B cell (primary cell): Measurements from ENCODE around the gene CCNDBP1. TPM values are rescaled to one million over a fixed set of nuclear protein-coding genes. Genes with fewer than 3 reads are reported as not detected.

Experiments used
- ATAC-seq: fragments of 200-7000 bp; cut with Tn5 transposase; one replicate; pipeline ENCODE4 v1.10.0; 2021; ENCODE audit warnings: low read depth, mild to moderate bottlenecking, moderate number of reproducible peaks, moderate library complexity
- CTCF ChIA-PET: fragments of 350-600 bp; sonication (Branson Sonifier 250); formaldehyde crosslinking; loops from one replicate; lab custom pipeline; 2021; ENCODE audit warnings: antibody characterized with exemption, inconsistent platforms; lab: Charles Lee
- POLR2A ChIA-PET: fragments of 350-600 bp; sonication (Branson Sonifier 250); formaldehyde crosslinking; loops from one replicate; lab custom pipeline; 2021; ENCODE audit warnings: antibody characterized with exemption; lab: Charles Lee
- DNase-seq: peaks from one replicate; pipeline ENCODE4 v3.0.0; 2013
- H2AFZ ChIP-seq: 2 replicates; pipeline ENCODE4 v1.6.1; 2012; ENCODE audit warnings: mild to moderate bottlenecking, low read depth, low read length; ENCODE audit not compliant: insufficient read depth, poor library complexity, severe bottlenecking
- H3K27ac ChIP-seq, 2 donors: 1 replicate in 1 of 2; 2 replicates in 1 of 2; pipeline ENCODE4 v1.5.1; 2012 to 2013; ENCODE audit warnings: low read length in 2 of 2, mild to moderate bottlenecking in 2 of 2, moderate library complexity in 1 of 2
- H3K27me3 ChIP-seq, 4 experiments: fragments of 200-600 bp in 1 of 4; sonication (generic) in 1 of 4; replicated peaks in 1 of 4; 1 replicate in 2 of 4; 2 replicates in 2 of 4; pipeline versions ENCODE4 v1.6.1 to v1.7.0; 2013 to 2016; ENCODE audit warnings: low read length in 3 of 4, mild to moderate bottlenecking in 2 of 4, mixed read lengths in 1 of 4, moderate library complexity in 1 of 4; ENCODE audit not compliant: insufficient read depth in 4 of 4, control insufficient read depth in 3 of 4; ENCODE audit errors: control extremely low read depth in 1 of 4
- H3K36me3 ChIP-seq, 2 experiments: replicated peaks in 1 of 2; 1 replicate in 1 of 2; 2 replicates in 1 of 2; pipeline versions ENCODE4 v1.6.1 to v1.7.1; 2013; ENCODE audit warnings: low read length in 1 of 2; ENCODE audit not compliant: insufficient read depth in 2 of 2, control insufficient read depth in 1 of 2; ENCODE audit errors: control extremely low read depth in 1 of 2, extremely low read depth in 1 of 2
- H3K4me1 ChIP-seq, 2 donors: fragments of 200-600 bp in 1 of 2; sonication (generic) in 1 of 2; 1 replicate in 1 of 2; 2 replicates in 1 of 2; pipeline versions ENCODE4 v1.5.1 to v1.6.1; 2013 to 2017; ENCODE audit warnings: low read length in 2 of 2; ENCODE audit not compliant: control insufficient read depth in 2 of 2, insufficient read depth in 2 of 2
- H3K4me2 ChIP-seq: replicated peaks from 2 replicates; pipeline ENCODE3; 2012; ENCODE audit warnings: mild to moderate bottlenecking, low read depth, low read length; ENCODE audit not compliant: poor library complexity, severe bottlenecking
- H3K4me3 ChIP-seq, 5 experiments: fragments of 200-600 bp in 1 of 5; sonication (generic) in 1 of 5; 1 replicate in 3 of 5; 2 replicates in 2 of 5; pipeline versions ENCODE4 v1.5.1 to v1.7.0; 2011 to 2016; ENCODE audit warnings: low read length in 4 of 5, mild to moderate bottlenecking in 4 of 5, low read depth in 2 of 5, control low read depth in 1 of 5, moderate library complexity in 1 of 5; ENCODE audit not compliant: insufficient read depth in 1 of 5; ENCODE audit errors: control extremely low read depth in 1 of 5, extremely low read depth in 1 of 5
- H3K79me2 ChIP-seq: fragments of 200-600 bp; sonication (generic); one replicate; pipeline ENCODE4 v1.6.0; 2016; ENCODE audit warnings: low read length; ENCODE audit not compliant: control insufficient read depth, insufficient read depth
- H3K9ac ChIP-seq: fragments of 200-600 bp; sonication (generic); 2 replicates; pipeline ENCODE4 v1.6.1; 2017; ENCODE audit warnings: mild to moderate bottlenecking, low read length, moderate library complexity
- H3K9me3 ChIP-seq, 3 donors: one replicate each; pipeline versions ENCODE4 v1.6.1 to v1.7.1; 2013; ENCODE audit warnings: low read length in 2 of 3; ENCODE audit not compliant: control insufficient read depth in 2 of 3, insufficient read depth in 1 of 3; ENCODE audit errors: control extremely low read depth in 1 of 3
- H4K20me1 ChIP-seq: 2 replicates; pipeline ENCODE4 v1.6.0; 2012; ENCODE audit warnings: mild to moderate bottlenecking, low read length; ENCODE audit not compliant: insufficient read depth, control insufficient read depth, poor library complexity, severe bottlenecking
- H3K27ac Mint-ChIP-seq: one replicate; pipeline ENCODE4 v1.8.0; 2021; ENCODE audit warnings: mixed read lengths
- H3K27me3 Mint-ChIP-seq: one replicate; pipeline ENCODE4 v1.8.0; 2021; ENCODE audit warnings: mixed read lengths
- H3K4me1 Mint-ChIP-seq: one replicate; pipeline ENCODE4 v1.8.0; 2021; ENCODE audit warnings: mixed read lengths
- H3K4me3 Mint-ChIP-seq: one replicate; pipeline ENCODE4 v1.8.0; 2021; ENCODE audit warnings: mixed read lengths
- H3K9me3 Mint-ChIP-seq: one replicate; pipeline ENCODE4 v1.8.0; 2022; ENCODE audit warnings: mixed read lengths; ENCODE audit not compliant: insufficient read depth
- EZH2 ChIP-seq: IDR thresholded peaks from 2 replicates; pipeline ENCODE4 v1.6.1; 2012; ENCODE audit warnings: borderline replicate concordance, low read depth, mild to moderate bottlenecking, moderate library complexity, low read length; ENCODE audit not compliant: insufficient read depth, poor library complexity, severe bottlenecking
- whole genome bisulfite sequencing: methylation state at CpG from one replicate; pipeline ENCODE4 v1.1.5; 2013; ENCODE audit warnings: missing lambda C conversion rate; ENCODE audit not compliant: insufficient coverage; 5-methylcytosine and 5-hydroxymethylcytosine counted together
- intact Hi-C: fragments of 100-400 bp; cut with micrococcal nuclease; formaldehyde crosslinking; loops from one replicate; pipeline ENCODE4 v1.10.0; 2022
- polyA plus RNA-seq: library from polyadenylated mRNA; depleted of rRNA; stranded (reverse); fragments of >200 nt; gene quantifications from 2 replicates; pipeline ENCODE4 v1.2.3, GENCODE V29; 2012
- total RNA-seq, 2 donors: library from RNA; stranded (reverse); fragments of 120-200 nt in 1 of 2; gene quantifications; 1 replicate in 1 of 2; 2 replicates in 1 of 2; pipeline versions ENCODE4 v1.2.3 to v1.2.4, GENCODE V29; 2013 to 2022
- TF ChIP-seq, protein P1 (sequence below): fragments of 200-600 bp; IDR thresholded peaks from one replicate; pipeline ENCODE4 v1.8.0; 2022; ENCODE audit warnings: antibody characterized with exemption, mild to moderate bottlenecking

Gene CCNDBP1
- total and polyA plus RNA-seq, 2 donors (not counting 1 experiment from before 2014, with no cell fraction given), result 111 to 113 TPM

GRCh38 chr15:43183270-43183669 lies 1.9 kb upstream of the CCNDBP1 start:
- H3K4me1 ChIP-seq, result peaks cover 21 to 30% of the 10 kb centered on the region in 2 donors
- peaks cover 12% of the 10 kb centered on the region for H4K20me1 ChIP-seq
- Mint-ChIP-seq H3K27me3 (no peaks in the 10 kb centered on the region), H3K4me1 (peaks cover 30% of the 10 kb centered on the region), H3K4me3 (no peak overlapping the region), H3K9me3 (no peaks in the 10 kb centered on the region), H3K27ac (no peak overlapping the region)
- no peak overlapping the region for H3K9ac ChIP-seq
- CTCF ChIA-PET, result interaction anchor here (0.9 kb wide), 1 partner anchor 102 kb away, joined by 3 read pairs; no protein-coding TSS in a partner anchor
- DNase-seq, result no peak
- intact Hi-C loops, result loop anchor here (10.0 kb wide), 1 partner anchor 332 kb away; the partner anchor contains the start of gene MAP1A
- POLR2A ChIA-PET, result no interaction called here
- TF ChIP-seq, protein P1, sequence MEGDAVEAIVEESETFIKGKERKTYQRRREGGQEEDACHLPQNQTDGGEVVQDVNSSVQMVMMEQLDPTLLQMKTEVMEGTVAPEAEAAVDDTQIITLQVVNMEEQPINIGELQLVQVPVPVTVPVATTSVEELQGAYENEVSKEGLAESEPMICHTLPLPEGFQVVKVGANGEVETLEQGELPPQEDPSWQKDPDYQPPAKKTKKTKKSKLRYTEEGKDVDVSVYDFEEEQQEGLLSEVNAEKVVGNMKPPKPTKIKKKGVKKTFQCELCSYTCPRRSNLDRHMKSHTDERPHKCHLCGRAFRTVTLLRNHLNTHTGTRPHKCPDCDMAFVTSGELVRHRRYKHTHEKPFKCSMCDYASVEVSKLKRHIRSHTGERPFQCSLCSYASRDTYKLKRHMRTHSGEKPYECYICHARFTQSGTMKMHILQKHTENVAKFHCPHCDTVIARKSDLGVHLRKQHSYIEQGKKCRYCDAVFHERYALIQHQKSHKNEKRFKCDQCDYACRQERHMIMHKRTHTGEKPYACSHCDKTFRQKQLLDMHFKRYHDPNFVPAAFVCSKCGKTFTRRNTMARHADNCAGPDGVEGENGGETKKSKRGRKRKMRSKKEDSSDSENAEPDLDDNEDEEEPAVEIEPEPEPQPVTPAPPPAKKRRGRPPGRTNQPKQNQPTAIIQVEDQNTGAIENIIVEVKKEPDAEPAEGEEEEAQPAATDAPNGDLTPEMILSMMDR, result no peak
- TF ChIP-seq EZH2, result no peak
- WGBS, result 77% methylated on average over 2 of the region's 3 CpGs
- H3K4me2 ChIP-seq, result no peak overlapping the region
- H3K9me3 ChIP-seq, result no peaks in the 10 kb centered on the region
- peak overlapping the region in 1 of 2 donors; percentile 57 for H3K27ac ChIP-seq
- H3K36me3 ChIP-seq, result peaks cover under 1 to 17% of the 10 kb centered on the region in 2 experiments
- peaks cover 21% of the 10 kb centered on the region for H3K79me2 ChIP-seq
- no peaks in the 10 kb centered on the region for H3K27me3 ChIP-seq
- no peak overlapping the region for H2AFZ ChIP-seq
- no peak overlapping the region for H3K4me3 ChIP-seq
- no peak for ATAC-seq

GRCh38 chr15:43184407-43185124 lies 637 bp upstream of the CCNDBP1 start:
- peak; percentile 24 for DNase-seq
- H2AFZ ChIP-seq, result peak overlapping the region; percentile 78
- intact Hi-C loops, result loop anchor here (1.0 to 10.0 kb wide), 5 partner anchors 51 to 447 kb away; partner anchors contain the start of genes CDAN1, MAP1A, TMEM62 and TTBK2

More at GRCh38 chr15:43184407-43185124, 637 bp upstream of the CCNDBP1 start:
- H3K27me3 ChIP-seq, result no peaks in the 10 kb centered on the region
- no peak for ATAC-seq
- ChIA-PET CTCF (interaction anchor here (0.8 kb wide), 1 partner anchor 20 kb away, joined by 3 read pairs; no protein-coding TSS in a partner anchor), POLR2A (interaction anchor here (0.8 kb wide), 1 partner anchor 177 kb away, joined by 3 read pairs; no protein-coding TSS in a partner anchor)
- H3K36me3 ChIP-seq, result peaks cover 7 to 22% of the 10 kb centered on the region in 2 experiments
- H3K4me3 ChIP-seq, result peak overlapping the region in 2 of 5 experiments; percentile 75 to 94
- H3K9me3 ChIP-seq, result no peaks in the 10 kb centered on the region
- H4K20me1 ChIP-seq, result peaks cover 23% of the 10 kb centered on the region
- H3K4me3 Mint-ChIP-seq, result peak overlapping the region; percentile 99
- no peaks in the 10 kb centered on the region for H3K9me3 Mint-ChIP-seq
- peaks cover 36% of the 10 kb centered on the region for H3K4me1 Mint-ChIP-seq
- H3K9ac ChIP-seq, result peak overlapping the region; percentile 94
- H3K4me2 ChIP-seq, result peak overlapping the region; percentile 91
- peak overlapping the region; percentile 87 to 94 for H3K27ac ChIP-seq
- H3K27ac Mint-ChIP-seq, result peak overlapping the region; percentile 98
- 87% methylated on average over 6 of the region's 9 CpGs for whole genome bisulfite sequencing
- H3K27me3 Mint-ChIP-seq, result no peaks in the 10 kb centered on the region
- H3K4me1 ChIP-seq, result peaks cover 21 to 32% of the 10 kb centered on the region in 2 donors
- TF ChIP-seq EZH2, result no peak
- TF ChIP-seq, protein P1, result no peak
- peaks cover 32% of the 10 kb centered on the region for H3K79me2 ChIP-seq
